Mesenchymal stem cell (in vitro differentiated cells and primary cell): ENCODE results near the gene OSBPL3.

Experiments used
- DNase-seq: peaks from one replicate; pipeline ENCODE4 v3.0.0-alpha.2; 2013
- H2AFZ ChIP-seq: one replicate; pipeline ENCODE4 v1.6.1; 2013; ENCODE audit warnings: low read depth, mild to moderate bottlenecking, control low read depth, inconsistent platforms, low read length, moderate library complexity
- H2AK5ac ChIP-seq: 2 replicates; pipeline ENCODE4 v1.6.1; 2013; ENCODE audit warnings: low read length, moderate library complexity, mild to moderate bottlenecking, inconsistent platforms; ENCODE audit not compliant: severe bottlenecking
- H2BK120ac ChIP-seq: one replicate; pipeline ENCODE4 v1.6.1; 2013; ENCODE audit warnings: low read depth, mild to moderate bottlenecking, inconsistent platforms, low read length, moderate library complexity
- H2BK12ac ChIP-seq, 2 experiments: one replicate each; pipeline ENCODE4 v1.6.1; 2013; ENCODE audit warnings: inconsistent platforms in 2 of 2, low read length in 2 of 2, mild to moderate bottlenecking in 2 of 2, moderate library complexity in 2 of 2, control low read depth in 1 of 2
- H2BK15ac ChIP-seq: one replicate; pipeline ENCODE4 v1.6.1; 2013; ENCODE audit warnings: mild to moderate bottlenecking, low read depth, inconsistent platforms; ENCODE audit not compliant: poor library complexity, severe bottlenecking
- H2BK5ac ChIP-seq: 2 replicates; pipeline ENCODE4 v1.6.1; 2013; ENCODE audit warnings: low read depth, mild to moderate bottlenecking, low read length, control low read depth, inconsistent platforms; ENCODE audit not compliant: poor library complexity, severe bottlenecking
- H3K14ac ChIP-seq, 2 experiments: one replicate each; pipeline ENCODE4 v1.6.1; 2013; ENCODE audit warnings: inconsistent platforms in 2 of 2, low read length in 2 of 2, control low read depth in 1 of 2, mild to moderate bottlenecking in 1 of 2, moderate library complexity in 1 of 2
- H3K18ac ChIP-seq, 2 experiments: one replicate each; pipeline ENCODE4 v1.6.1; 2013; ENCODE audit warnings: inconsistent platforms in 2 of 2, low read length in 2 of 2, control low read depth in 1 of 2, low read depth in 1 of 2, mild to moderate bottlenecking in 1 of 2
- H3K23ac ChIP-seq, 2 experiments: one replicate each; pipeline ENCODE4 v1.6.1; 2013; ENCODE audit warnings: inconsistent platforms in 2 of 2, low read length in 2 of 2, mild to moderate bottlenecking in 2 of 2, moderate library complexity in 2 of 2, control low read depth in 1 of 2
- H3K27ac ChIP-seq: 2 replicates; pipeline ENCODE4 v1.5.1; 2013; ENCODE audit warnings: mild to moderate bottlenecking, moderate library complexity, low read length, control low read depth, inconsistent platforms; ENCODE audit not compliant: poor library complexity, severe bottlenecking
- H3K27me3 ChIP-seq, 2 experiments: 2 replicates each; pipeline versions ENCODE4 v1.6.1 to v1.7.0; 2013; ENCODE audit warnings: low read length in 2 of 2, mild to moderate bottlenecking in 2 of 2, moderate library complexity in 2 of 2, control low read depth in 1 of 2, inconsistent platforms in 1 of 2; ENCODE audit not compliant: control insufficient read depth in 1 of 2, insufficient read depth in 1 of 2
- H3K36me3 ChIP-seq, 2 experiments: 2 replicates each; pipeline versions ENCODE4 v1.6.1 to v1.7.0; 2013; ENCODE audit warnings: low read length in 2 of 2, control low read depth in 1 of 2, inconsistent platforms in 1 of 2, low read depth in 1 of 2, mild to moderate bottlenecking in 1 of 2; ENCODE audit not compliant: insufficient read depth in 2 of 2, control insufficient read depth in 1 of 2
- H3K4ac ChIP-seq, 2 experiments: one replicate each; pipeline ENCODE4 v1.6.1; 2013; ENCODE audit warnings: inconsistent platforms in 2 of 2, low read length in 2 of 2, mild to moderate bottlenecking in 2 of 2, moderate library complexity in 2 of 2, control low read depth in 1 of 2, low read depth in 1 of 2
- H3K4me1 ChIP-seq: 2 replicates; pipeline ENCODE4 v1.6.1; 2013; ENCODE audit warnings: low read depth, low read length, control low read depth; ENCODE audit not compliant: control insufficient read depth, insufficient read depth
- H3K4me2 ChIP-seq: 2 replicates; pipeline ENCODE4 v1.6.1; 2013; ENCODE audit warnings: low read length, mild to moderate bottlenecking, inconsistent platforms; ENCODE audit not compliant: poor library complexity, severe bottlenecking
- H3K4me3 ChIP-seq, 2 experiments: 2 replicates each; pipeline versions ENCODE4 v1.5.1 to v1.7.0; 2013; ENCODE audit warnings: low read length in 2 of 2, mild to moderate bottlenecking in 2 of 2, control low read depth in 1 of 2, low read depth in 1 of 2; ENCODE audit not compliant: insufficient read depth in 1 of 2
- H3K79me1 ChIP-seq: replicated peaks from 2 replicates; pipeline ENCODE4 v1.6.1; 2013; ENCODE audit warnings: mild to moderate bottlenecking, control low read depth, low read length, inconsistent platforms; ENCODE audit not compliant: poor library complexity, severe bottlenecking
- H3K9ac ChIP-seq: 2 replicates; pipeline ENCODE4 v1.7.0; 2013; ENCODE audit warnings: mild to moderate bottlenecking, low read length, moderate library complexity
- H3K9me3 ChIP-seq: 2 replicates; pipeline ENCODE4 v1.7.0; 2013; ENCODE audit warnings: mild to moderate bottlenecking, low read length; ENCODE audit not compliant: control insufficient read depth
- H4K8ac ChIP-seq: one replicate; pipeline ENCODE4 v1.6.1; 2013; ENCODE audit warnings: inconsistent platforms, mild to moderate bottlenecking, low read length, moderate library complexity
- H4K91ac ChIP-seq: one replicate; pipeline ENCODE4 v1.6.1; 2013; ENCODE audit warnings: mild to moderate bottlenecking, low read length, inconsistent platforms
- WGBS: methylation state at CpG from one replicate; pipeline ENCODE4 v1.1.7; 2013; ENCODE audit warnings: mixed read lengths; 5-methylcytosine and 5-hydroxymethylcytosine counted together

The OSBPL3 gene

GRCh38 chr7:24877790-24878311 is 102.1 kb downstream of the OSBPL3 start:
- WGBS: 54% methylated on average over 4 of the region's 4 CpGs
- H2AFZ ChIP-seq: no peak overlapping the region

GRCh38 chr7:24874791-24875190 is 105.2 kb downstream of the OSBPL3 start:
- Histone ChIP-seq H2BK5ac (no peak overlapping the region), H2BK12ac (no peak overlapping the region), H3K9ac (no peak overlapping the region), H3K4me2 (no peak overlapping the region), H3K9me3 (no peaks in the 10 kb centered on the region), H3K23ac (no peak overlapping the region), H3K18ac (no peak overlapping the region), H2AK5ac (no peak overlapping the region), H3K4me3 (no peak overlapping the region), H3K27me3 (no peaks in the 10 kb centered on the region), H4K91ac (no peak overlapping the region), H2BK120ac (no peak overlapping the region), H3K4ac (no peak overlapping the region), H2BK15ac (no peak overlapping the region), H3K4me1 (no peaks in the 10 kb centered on the region), H3K27ac (no peak overlapping the region), H2AFZ (no peak overlapping the region), H3K14ac (no peak overlapping the region), H3K36me3 (peaks cover 4 to 25% of the 10 kb centered on the region in 2 experiments), H4K8ac (no peak overlapping the region), H3K79me1 (peaks cover 11% of the 10 kb centered on the region)
- WGBS: 78% methylated on average over 6 of the region's 6 CpGs
- no peak for DNase-seq

More at GRCh38 chr7:24877790-24878311, 102.1 kb downstream of the OSBPL3 start:
- peak overlapping the region; percentile 13 for H2AK5ac ChIP-seq
- H3K79me1 ChIP-seq: peaks cover 18% of the 10 kb centered on the region
- H4K8ac ChIP-seq: no peak overlapping the region
- H3K9me3 ChIP-seq: no peaks in the 10 kb centered on the region
- no peak overlapping the region for H3K23ac ChIP-seq
- H4K91ac ChIP-seq: no peak overlapping the region
- no peak for DNase-seq
- no peak overlapping the region for H2BK15ac ChIP-seq
- H3K36me3 ChIP-seq: peaks cover 0 to 4% of the 10 kb centered on the region in 2 experiments
- no peak overlapping the region for H3K18ac ChIP-seq
- H3K4ac ChIP-seq: no peak overlapping the region
- no peaks in the 10 kb centered on the region for H3K27me3 ChIP-seq
- H3K9ac ChIP-seq: peak overlapping the region; percentile 46
- H3K4me1 ChIP-seq: no peaks in the 10 kb centered on the region
- H2BK120ac ChIP-seq: no peak overlapping the region
- H3K4me3 ChIP-seq: peak overlapping the region in 1 of 2 experiments; percentile 26
- H3K27ac ChIP-seq: no peak overlapping the region
- no peak overlapping the region for H2BK12ac ChIP-seq
- H2BK5ac ChIP-seq: no peak overlapping the region
- no peak overlapping the region for H3K4me2 ChIP-seq
- no peak overlapping the region for H3K14ac ChIP-seq

- Histone ChIP-seq H2BK120ac (no peak overlapping the region), H2BK15ac (no peak overlapping the region), H3K27me3 (no peaks in the 10 kb centered on the region), H3K14ac (no peak overlapping the region), H2AFZ (no peak overlapping the region), H2BK5ac (no peak overlapping the region), H3K27ac (no peak overlapping the region), H3K36me3 (peaks cover 4 to 33% of the 10 kb centered on the region in 2 experiments), H3K9me3 (no peaks in the 10 kb centered on the region), H4K91ac (no peak overlapping the region), H3K4ac (no peak overlapping the region), H3K18ac (no peak overlapping the region), H3K4me1 (peaks cover 3% of the 10 kb centered on the region), H3K79me1 (peaks cover 11% of the 10 kb centered on the region), H3K4me3 (no peak overlapping the region), H4K8ac (no peak overlapping the region), H3K4me2 (no peak overlapping the region), H2BK12ac (no peak overlapping the region), H3K9ac (no peak overlapping the region), H2AK5ac (no peak overlapping the region), H3K23ac (no peak overlapping the region)
- WGBS: 81% methylated on average over 2 of the region's 4 CpGs
- no peak for DNase-seq
Observed at GRCh38 chr7:24873944-24874343, 106.0 kb downstream of the OSBPL3 start.

- Histone ChIP-seq H2AK5ac (no peak overlapping the region), H4K8ac (no peak overlapping the region), H3K27ac (no peak overlapping the region), H3K4me3 (no peak overlapping the region), H3K27me3 (no peaks in the 10 kb centered on the region), H3K79me1 (peaks cover 5% of the 10 kb centered on the region), H3K14ac (no peak overlapping the region), H3K4ac (no peak overlapping the region), H2BK120ac (no peak overlapping the region), H4K91ac (no peak overlapping the region), H3K4me2 (no peak overlapping the region), H3K23ac (no peak overlapping the region), H2AFZ (no peak overlapping the region), H2BK5ac (no peak overlapping the region), H3K9ac (no peak overlapping the region), H3K36me3 (peaks cover 4 to 52% of the 10 kb centered on the region in 2 experiments), H2BK15ac (no peak overlapping the region), H3K18ac (no peak overlapping the region), H3K9me3 (no peaks in the 10 kb centered on the region), H3K4me1 (peaks cover 3% of the 10 kb centered on the region), H2BK12ac (no peak overlapping the region)
- DNase-seq: no peak
Observed at GRCh38 chr7:24871770-24872169, 108.2 kb downstream of the OSBPL3 start.
